T-helper 1 cell treated with Interleukin-12 subunit alpha and Interleukin-12 subunit beta and Interleukin-4 antibody, amounts not matched to agents 30 ng/mL and 1 ng/mL, for 36 hours (primary cell): ENCODE measurements around the gene DDX51. TPM values are rescaled to one million over a fixed set of nuclear protein-coding genes. Genes with fewer than 3 reads are reported as not detected.
"Not testable (repeated sequence)": the region's sequence is repeated elsewhere in the genome, so short reads cannot be mapped to it uniquely, and the experiment has no call there.

ENCODE experiments used
- intact Hi-C: fragments of 100-400 bp; cut with micrococcal nuclease; formaldehyde crosslinking; loops from one replicate; pipeline ENCODE4 v1.15.1; 2024
- total RNA-seq: library from RNA; stranded (reverse); gene quantifications from 2 replicates; pipeline ENCODE4 v1.2.3, GENCODE V29; 2022

Gene DDX51
- total RNA-seq, 1 donor from 2014 or later: 32.6 TPM

DNA sequence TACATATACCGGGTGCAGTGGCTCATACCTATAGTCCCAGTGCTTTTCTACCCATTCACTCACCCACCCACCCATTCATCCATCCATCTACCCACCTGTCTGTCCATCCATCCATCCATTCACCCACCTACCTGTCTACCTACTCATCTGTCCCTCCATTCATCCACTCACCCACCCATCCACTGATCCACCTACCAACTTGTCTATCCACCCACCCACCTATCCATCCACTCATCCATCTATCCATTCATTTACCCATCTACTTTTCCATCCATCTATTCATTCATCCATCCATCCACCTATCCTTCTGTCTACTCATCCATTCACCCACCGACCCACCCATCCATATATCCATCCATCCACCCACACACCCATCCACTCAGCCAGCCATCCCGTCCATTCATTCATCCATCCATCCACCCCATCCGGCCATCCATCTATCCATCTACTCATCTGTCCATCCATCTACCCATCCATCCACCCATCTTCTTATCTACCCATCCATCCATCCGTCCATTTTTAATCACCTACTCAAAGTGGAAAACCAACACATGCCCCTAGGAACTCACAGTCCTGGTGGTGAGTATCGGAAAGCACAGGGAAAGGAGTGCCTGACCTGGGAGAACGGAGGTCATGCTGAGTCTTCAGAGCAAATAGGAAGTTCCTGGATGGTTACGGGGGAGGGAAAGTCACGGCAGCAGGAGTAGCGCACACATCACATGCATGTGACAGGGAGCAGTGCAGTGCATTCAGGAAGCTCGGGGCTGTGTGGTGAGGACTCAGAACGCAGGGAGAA is 20.0 kb downstream of the DDX51 start:
- intact Hi-C loops: no loop called here

GRCh38 chr12:132121283-132121682 is 22.8 kb downstream of the DDX51 start:
- intact Hi-C loops: no loop called here

DNA sequence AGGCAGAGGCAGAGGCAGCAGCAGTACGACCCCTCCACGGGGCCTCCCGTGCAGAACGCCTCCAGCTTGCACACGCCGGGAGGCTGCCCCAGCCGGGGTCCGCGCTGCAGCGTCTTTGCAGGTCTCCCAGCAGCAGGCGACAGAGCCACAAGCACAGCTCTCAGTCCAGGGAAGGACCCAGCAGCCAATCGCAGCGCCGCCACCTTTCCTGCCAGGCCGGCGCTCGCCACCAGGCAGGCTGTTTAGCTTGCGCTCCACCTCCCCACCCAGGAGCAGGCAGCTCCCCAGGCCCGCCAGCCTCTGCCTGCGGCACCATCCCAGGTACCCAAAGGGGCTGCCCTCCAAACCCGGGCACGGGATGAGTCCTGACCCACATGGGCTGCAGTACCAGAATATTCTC is 25.2 kb downstream of the DDX51 start:
- intact Hi-C loops: no loop called here

- intact Hi-C loops: no loop called here
Measured at GRCh38 chr12:132117558-132117875, 26.6 kb downstream of the DDX51 start.

GRCh38 chr12:132116709-132117557 is 27.2 kb downstream of the DDX51 start:
- intact Hi-C loops: no loop called here

DNA sequence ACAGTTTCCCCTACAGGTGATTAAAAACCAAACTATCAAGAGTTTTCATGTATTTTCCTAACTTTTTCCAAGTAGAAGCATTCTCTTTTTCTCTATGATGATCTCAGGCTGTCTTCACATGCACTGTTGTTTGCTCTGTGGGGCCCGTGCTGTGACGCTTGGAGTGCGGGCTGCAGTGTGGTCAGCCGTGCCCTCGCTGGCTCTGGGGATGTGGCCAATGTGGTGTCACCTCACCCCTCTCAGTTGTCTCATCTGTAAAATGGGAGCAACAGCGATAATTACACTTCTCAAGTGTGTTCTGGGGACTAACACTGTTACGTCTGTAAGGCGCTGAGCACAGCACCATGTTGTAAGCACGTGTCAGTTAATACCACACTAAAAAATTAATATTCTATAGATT is 28.6 kb downstream of the DDX51 start:
- intact Hi-C loops: no loop called here

DNA sequence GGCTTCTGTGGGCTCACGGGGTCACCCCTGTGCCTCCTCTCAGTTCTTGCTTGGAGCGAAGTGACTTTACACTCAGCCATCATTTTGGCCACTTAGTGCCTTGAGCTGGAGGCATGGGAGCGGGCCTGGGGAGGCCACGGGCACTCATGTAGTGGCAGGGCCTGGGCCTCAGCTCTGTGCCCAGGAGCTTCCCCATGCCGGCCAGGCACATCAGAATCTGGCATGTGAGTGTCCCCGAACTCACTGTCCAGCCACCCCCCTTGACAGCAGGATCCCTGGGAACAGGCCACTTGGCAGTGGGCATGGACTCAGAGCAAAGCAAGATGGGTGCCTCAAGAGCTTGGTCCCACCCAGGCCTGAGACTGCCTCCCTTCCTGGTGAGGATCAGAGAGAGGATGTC is 29.5 kb downstream of the DDX51 start:
- intact Hi-C loops: no loop called here

- intact Hi-C loops: no loop called here
Measured at GRCh38 chr12:132111654-132112304, 32.3 kb downstream of the DDX51 start.

DNA sequence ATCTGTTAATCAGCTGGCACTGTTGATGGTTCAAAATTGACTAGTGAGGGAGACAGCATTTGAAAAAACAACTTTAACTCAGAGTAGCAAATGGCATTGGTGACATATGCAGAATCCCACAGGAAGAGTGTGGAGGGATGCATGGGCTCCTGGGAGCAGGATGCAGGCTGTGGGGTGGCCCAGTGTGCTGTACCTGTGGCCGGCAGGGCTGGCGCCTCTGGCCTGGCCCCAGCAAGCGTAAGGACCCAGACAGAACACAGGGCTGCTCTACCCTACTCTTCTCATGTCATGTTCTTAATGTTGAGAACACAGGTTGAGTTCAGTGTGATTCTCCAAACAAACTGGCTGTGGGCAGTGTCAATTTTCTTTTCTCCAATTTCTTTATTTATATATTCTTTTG is 33.4 kb downstream of the DDX51 start:
- intact Hi-C loops: no loop called here

DNA sequence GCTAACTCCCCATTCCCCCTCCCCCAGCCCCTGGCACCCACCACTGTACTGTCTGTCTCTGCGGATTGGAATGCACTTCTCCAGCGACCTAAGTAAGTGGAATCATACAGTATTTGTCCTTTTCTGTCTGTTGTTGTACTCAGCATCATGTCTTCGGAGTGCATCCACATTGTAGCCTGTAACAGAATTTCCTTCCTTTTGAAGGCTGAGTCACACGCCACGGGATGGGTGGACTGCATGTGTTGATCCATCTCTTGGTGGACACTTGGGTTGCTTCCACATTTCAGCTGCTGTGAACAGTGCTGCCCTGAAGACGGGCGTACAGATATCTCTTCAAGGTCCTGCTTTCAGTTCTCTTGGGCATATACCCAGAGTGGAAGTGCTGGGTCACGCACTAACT is 34.4 kb downstream of the DDX51 start:
- intact Hi-C loops: no loop called here

- intact Hi-C loops: no loop called here
Measured at GRCh38 chr12:132108211-132108832, 35.8 kb downstream of the DDX51 start.

DNA sequence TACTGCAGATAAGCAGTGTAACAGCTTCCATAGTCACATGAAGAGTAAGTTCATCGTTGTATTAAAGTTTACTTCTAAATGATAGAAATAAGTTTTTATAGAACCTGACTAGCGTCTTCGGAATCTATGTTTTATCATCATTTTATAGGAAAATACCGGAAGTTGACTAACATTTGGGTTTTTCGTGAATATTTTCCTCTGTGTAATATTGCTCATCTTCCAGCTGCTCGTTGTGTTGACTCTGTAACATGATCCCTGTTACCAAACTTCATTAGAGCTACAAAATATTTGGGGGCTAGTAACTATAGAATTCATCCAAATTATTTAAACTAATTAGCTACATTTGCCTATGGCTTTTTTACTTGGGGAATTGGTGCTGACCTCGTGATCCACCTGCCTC is 37.2 kb downstream of the DDX51 start:
- intact Hi-C loops: no loop called here

- intact Hi-C loops: no loop called here
Measured at GRCh38 chr12:132105467-132105866, 38.7 kb downstream of the DDX51 start.

DNA sequence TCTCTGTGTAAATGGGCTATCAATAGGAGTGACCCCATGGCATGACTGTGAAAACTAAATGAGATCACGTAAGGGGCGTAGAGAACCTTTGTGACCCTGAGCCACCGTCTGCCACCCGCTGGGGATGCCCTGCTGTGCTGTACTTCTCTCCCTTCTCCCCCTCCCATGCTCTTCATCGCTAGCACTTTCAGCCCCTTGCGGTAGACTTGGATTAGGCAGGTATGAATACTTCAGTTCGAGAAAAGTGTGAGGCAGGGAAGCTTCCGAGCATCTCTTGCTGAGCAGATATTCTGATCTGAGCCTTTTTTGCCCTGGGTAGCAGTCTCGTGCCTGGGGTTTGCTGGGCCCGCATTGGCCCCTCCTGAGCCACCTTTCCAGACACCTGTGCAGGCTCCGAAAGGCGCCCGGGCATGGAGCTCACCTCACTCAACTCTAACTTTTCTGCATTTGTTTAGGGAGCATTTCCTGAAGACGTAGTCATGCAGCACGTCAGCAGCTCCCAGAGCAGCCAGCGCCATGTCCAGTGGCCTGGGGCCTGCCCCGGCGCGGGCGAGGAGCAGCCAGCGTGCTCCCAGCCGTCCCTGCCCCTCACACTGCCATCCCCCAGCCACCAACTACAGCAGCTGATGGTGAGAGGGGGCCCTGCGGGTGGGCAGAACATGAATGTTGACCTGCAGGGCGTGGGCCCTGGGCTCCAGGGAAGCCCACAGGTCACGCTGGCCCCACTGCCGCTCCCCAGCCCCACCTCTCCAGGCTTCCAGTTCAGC is 40.4 kb downstream of the DDX51 start:
- intact Hi-C loops: no loop called here

- intact Hi-C loops: not testable (repeated sequence)
Measured at GRCh38 chr12:132103072-132103471, 41.0 kb downstream of the DDX51 start.

DNA sequence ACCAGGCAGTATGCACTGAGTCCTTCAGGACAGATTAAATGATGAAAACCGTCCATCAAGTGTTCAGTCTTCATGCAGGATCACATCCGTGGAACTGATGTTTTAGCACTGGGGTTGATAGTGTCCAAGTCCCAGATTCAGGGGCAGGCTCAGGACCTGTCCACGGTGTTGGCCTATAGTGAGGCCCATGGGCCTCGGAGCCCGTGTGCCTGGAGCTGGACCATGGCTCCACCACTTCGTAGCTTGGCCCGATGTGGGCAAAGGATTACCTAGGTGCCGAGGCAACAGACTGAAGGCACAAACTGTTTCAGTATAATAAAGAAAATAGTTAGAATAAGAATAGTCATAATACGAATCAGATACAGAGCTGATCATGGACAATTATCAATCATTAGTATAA is 41.8 kb downstream of the DDX51 start:
- intact Hi-C loops: no loop called here

DNA sequence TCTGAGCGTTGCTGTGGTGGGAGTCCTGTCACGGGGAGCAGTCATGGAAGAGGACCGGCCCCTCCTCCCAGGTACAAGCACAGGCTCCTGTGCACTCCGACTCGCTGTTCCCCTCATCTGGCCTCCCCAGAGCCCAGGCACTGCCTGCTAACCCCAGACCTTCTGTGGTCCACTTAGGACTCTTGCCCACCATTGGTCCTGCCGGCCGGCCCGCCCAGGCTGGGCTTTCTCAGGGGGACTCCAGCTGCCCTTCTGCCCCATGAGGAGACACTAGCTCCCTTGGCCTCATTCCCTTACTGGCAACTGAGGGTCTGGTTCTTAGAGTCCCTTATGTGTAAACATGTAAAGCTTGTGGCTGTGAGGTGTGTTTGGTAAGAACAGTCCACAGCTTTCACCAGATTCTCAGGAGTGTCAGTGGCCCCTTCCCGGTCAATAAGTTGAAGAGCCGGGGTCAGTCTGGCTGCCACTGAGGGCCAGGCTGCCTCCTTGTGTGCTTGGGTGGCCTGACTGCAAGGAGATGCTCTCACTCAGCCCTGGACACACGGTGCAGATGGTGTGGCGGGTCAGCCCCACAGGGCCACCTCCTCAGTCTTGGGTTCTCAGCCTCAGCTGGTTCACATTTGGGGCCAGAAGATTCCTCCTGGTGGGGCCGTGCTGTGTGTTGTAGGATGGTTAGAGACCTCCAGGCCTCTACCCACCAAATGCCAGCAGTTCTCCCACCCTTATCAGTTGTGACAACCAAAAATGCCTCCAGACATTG is 43.6 kb downstream of the DDX51 start:
- intact Hi-C loops: no loop called here

DNA sequence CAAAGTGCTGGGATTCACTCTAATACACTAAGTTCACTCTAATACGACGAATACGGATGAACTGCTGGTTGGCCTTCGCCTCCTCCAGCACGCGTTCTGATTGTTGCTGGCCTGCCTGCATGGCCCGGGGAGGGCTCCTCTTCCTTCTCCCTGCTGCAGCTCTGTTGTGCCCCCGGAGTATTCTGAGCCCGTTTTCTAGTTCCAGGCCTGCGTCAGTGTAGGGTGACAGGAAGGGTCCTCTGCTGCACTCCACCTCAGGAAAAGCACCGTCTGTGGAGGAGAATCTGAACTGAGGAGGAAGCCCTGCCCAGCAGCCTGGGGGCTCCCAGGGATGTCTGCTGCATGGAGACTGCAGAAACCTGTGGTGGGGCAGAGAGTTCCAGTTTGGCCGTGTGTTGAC is 44.4 kb downstream of the DDX51 start:
- intact Hi-C loops: no loop called here

- intact Hi-C loops: no loop called here
Measured at GRCh38 chr12:132095520-132096409, 48.4 kb downstream of the DDX51 start.
